GM18511 (cell line): ENCODE measurements around the gene CHMP4B.

Experiments used
- ATAC-seq: cut with Tn5 transposase; IDR thresholded peaks from one replicate; pipeline ENCODE4 v1.9.1; 2021; ENCODE audit warnings: mild to moderate bottlenecking, moderate library complexity; ENCODE audit not compliant: unreplicated experiment

The CHMP4B gene

DNA sequence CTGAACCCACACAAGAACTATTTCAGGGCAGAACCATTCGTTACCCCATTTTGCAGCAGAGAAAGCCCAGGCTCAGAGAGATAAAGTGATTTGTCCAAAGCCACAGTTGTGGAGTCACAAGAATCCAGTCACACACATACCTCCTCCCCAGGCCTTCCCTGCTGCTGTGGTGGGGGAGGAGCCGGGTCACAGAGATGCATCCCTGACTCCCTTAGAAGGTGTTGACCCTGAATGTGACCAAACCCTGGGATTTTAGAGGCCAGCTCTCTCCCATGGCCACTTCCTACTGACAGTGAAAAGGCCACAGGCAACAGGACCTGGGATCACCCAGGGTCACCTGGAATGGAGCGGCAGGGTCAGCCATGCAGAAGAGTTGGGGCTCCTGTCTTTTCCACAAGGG, 48.6 kb downstream of the CHMP4B start:
- ATAC-seq: no peak

GRCh38 chr20:33861458-33861857, 50.3 kb downstream of the CHMP4B start:
- ATAC-seq: no peak

- peak; percentile 55 for ATAC-seq
Measured at GRCh38 chr20:33862709-33863403, 51.7 kb downstream of the CHMP4B start.

GRCh38 chr20:33863440-33864323, 52.5 kb downstream of the CHMP4B start:
- ATAC-seq: no peak

DNA sequence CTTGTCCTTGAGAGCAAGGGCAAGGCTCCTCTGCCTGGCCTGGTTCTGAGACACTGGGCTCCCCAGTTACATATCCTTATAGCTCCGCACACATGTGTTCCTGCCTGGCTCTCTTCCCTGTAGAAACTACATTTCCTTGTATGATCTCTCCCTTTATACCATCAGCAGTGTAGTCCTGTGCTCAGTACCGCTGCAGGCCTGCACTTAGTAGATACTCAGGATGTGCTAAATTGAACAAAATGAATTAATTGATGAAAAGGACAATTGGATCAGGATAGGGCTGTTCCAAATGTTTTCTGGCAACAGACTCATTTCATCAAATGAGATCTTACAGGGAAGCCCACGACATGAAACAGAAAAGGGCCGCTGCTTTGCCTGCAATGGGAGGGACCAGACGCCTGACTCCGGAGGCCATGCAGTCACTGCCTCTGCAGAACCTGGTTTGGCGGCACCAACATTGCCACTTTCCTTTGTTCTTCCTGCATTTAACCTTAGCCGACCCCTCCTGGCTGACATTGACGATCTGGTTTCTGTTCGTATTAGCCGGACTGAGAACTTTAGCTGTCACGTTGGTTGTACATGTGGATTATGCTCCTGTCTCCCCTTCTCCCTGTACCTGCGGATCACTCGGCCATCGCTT, 53.3 kb downstream of the CHMP4B start:
- ATAC-seq: no peak

- no peak for ATAC-seq
Measured at GRCh38 chr20:33865761-33866370, 54.7 kb downstream of the CHMP4B start.

- ATAC-seq: no peak
Measured at GRCh38 chr20:33866398-33867100, 55.4 kb downstream of the CHMP4B start.

DNA sequence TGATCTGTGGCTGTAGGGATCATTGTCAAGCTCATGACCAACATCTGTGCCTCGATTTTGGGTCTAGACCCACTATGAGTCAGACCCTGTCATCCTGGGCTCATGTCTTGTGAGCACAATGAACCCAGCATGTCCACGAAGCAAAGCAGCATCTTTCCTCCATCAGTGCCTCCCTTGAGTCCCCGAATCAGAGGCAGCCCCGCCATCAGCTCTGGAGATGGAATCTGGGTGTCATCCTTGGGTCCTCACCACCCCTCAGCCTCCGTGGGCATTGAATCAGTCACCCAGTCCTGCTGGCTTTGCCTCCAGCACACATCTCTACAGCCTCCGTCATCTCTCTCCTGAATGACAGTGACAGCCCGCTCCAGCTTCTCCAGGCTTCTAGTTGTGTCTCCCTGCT, 56.9 kb downstream of the CHMP4B start:
- no peak for ATAC-seq

DNA sequence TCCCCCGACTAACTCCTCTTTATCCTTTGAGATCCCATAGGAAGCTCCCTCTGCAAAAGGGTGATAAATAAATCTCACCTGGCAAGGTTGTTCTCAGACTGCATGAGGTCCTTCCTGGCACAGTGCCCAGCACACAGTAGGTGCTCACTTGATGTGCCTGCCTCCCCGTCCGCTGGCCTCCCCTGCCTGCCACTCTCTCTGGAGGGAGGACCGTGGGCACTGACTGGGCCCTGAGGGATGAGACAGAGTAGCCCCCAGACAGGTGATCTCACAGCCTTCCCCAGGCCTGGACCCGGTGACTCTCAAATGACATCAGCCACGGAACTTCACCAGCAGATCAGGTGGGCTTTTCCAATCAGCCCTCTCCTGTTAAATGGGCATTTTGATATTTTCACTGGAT, 57.4 kb downstream of the CHMP4B start:
- no peak for ATAC-seq

DNA sequence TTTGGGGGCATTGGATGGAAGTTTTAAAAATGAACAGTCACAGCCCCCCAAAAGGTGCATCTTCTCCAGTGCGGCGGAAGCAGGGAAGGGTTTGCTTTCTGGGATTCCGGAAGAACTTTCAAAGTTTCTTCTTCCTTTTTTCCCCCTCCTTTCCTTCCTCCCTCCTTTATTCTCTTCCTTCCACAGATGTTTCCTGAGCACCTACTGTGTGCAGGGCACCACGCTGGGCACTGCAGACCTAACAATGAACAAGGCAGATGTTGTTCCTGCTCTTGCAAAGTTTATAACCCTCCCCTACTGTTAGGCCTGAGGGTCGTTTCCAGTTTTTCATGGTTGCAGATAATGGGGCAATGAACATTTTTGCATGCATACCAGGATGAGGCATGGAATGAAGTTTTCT, 58.1 kb downstream of the CHMP4B start:
- no peak for ATAC-seq

- no peak for ATAC-seq
Measured at GRCh38 chr20:33871362-33871761, 60.2 kb downstream of the CHMP4B start.

DNA sequence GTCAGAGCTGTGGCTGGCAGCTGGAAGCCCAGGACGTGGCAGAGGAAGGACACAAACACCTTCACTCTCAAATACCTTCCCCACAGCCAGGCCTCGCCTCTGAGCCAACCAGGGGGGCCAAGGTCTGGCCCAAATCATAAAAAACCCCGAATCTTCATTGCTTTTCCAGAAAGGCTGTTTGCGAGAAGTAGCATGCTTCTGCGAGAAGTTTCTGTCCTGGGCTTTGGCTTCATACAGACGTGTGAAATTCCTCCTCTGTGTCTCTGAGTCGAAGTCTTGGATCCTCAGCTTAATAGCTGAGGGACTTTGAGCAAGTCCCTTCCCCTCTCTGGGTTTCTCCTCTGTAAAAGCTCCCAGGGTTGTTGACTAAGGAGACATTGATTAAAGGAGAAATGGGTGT, 63.0 kb downstream of the CHMP4B start:
- ATAC-seq: no peak

GRCh38 chr20:33875055-33875454, 63.9 kb downstream of the CHMP4B start:
- peak; percentile 81 for ATAC-seq

DNA sequence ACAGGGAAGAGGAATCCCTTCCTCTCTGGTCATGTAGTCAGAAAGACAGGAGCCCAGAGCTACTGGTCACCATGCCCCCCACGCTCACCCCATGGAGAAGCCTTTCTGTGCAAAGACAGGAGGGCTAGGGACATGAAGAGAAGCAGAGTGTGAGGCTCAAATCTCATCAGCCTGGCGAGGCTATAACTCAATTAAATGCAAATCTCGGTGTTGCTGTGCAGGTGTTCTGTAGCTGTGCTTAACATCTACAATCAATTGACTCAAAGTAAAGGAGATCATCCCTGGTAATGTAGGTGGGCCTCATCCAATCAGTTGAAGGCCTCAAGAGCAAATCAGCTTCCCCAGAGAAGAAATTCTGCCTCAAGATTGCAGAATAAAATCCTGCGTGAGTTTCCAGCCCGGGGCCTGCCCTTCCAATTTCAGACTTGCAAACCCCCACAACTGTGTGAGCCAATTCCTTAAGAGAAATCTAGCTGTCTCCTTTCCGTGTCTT, 64.4 kb downstream of the CHMP4B start:
- ATAC-seq: no peak

GRCh38 chr20:33878583-33878982, 67.4 kb downstream of the CHMP4B start:
- ATAC-seq: no peak

- ATAC-seq: no peak
Measured at GRCh38 chr20:33880396-33880795, 69.2 kb downstream of the CHMP4B start.

DNA sequence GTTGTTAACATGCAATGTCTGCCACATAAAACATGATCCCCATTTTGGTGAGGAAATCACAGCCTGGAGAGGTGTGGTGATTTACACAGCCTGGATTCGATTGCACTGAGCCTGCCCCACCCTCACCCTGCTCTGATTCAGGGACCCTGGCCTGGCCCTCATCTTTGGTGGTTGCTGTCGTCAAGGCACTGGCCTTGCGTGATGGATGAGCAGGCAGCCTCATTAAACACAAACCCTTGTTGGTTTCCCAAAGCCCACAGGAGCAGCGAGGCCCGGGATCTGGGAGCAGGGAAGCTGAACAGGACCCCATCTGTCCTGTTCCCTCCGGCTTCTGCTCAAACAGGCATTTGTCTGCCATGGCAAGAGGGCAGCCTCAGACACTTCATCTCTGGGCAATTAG, 70.8 kb downstream of the CHMP4B start:
- ATAC-seq: no peak

DNA sequence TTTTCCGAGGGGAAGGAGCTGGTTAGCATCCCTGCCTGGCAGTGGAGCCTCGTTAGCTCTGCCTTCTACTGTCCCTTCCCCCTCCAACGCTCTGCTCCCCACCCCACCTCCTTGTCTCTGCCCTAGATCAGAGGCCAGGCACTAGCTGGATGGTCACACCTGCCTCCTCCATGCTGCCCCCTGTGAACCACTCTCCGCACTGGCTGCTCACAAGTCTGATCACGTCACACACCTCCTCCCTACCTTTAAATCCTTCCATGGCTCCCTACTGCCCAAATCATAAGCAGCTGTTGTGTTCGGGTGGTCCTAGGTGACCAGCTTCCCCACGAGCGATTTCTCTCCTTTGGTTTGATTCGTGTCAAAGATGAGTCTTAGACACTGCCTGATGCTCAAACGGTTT, 71.3 kb downstream of the CHMP4B start:
- ATAC-seq: no peak

DNA sequence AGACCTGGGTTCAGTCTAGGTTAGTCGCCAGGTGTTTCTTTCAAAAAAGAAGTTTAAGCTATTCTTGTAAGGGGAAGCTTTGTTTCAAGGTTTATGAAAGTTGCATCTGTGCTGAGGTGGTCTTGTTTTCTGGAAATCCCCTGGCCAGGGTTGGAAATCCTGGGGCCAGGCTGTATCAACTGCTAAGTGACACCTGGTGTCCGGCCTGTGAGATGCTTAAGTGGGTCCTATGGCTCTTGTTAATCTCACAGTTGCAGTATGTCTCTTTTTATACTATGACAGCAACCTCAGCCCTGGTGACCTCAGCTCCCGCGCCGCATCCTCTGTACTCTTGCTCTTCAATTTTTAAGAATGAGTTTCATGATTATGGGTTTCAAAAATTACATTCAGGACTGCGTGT, 72.0 kb downstream of the CHMP4B start:
- peak; percentile 88 for ATAC-seq

DNA sequence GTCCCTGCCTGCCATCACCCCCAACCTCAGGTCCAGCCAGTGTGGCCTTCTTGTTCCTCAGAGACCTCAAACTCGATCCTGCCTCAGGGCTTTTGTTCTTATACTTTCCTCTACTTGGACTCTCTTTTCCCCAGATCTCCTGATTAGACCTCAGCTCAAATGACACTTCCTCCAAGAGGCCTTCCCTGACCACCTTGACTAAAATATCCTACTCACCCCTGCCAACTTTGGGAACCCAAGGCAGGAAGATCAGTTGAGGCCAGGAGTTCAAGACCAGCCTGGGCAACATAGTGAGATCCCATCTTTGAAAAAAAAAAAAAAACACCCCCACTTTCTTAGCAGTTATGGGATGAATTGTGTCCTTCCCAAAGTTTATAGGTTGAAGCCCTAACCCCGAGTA, 73.5 kb downstream of the CHMP4B start:
- ATAC-seq: no peak

DNA sequence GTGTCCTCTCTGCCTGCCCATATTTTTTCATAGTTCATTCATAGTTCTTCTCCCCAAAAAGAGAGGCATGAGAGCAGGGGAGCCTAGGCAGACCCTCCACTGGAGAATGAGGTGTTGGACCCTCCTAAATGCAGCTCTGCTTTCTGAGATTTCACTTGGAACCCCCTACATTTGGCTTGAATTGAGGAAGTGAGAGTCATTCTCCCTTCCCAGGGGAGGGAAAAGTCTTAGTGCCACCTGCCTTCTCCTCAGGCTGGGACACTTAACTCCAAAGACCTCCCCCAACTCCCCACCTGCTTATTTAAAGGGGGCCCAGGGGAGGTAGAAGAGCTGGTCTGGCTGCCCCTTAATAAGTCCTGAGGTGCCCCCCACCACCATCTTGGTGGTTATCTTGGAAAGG, 78.2 kb downstream of the CHMP4B start:
- no peak for ATAC-seq
